SK-N-SH (cell line): Measurements from ENCODE around the gene MYL12A. TPM values are rescaled to one million over a fixed set of nuclear protein-coding genes. Genes with fewer than 3 reads are reported as not detected.

Experiments
- CTCF ChIA-PET: fragments of 300-600, 350-600 bp; formaldehyde crosslinking; extraction: SDS; loops from one replicate; lab custom pipeline; 2021; lab: Yijun Ruan, JAX
- POLR2A ChIA-PET: fragments of 350-600 bp; sonication (Branson Sonifier 250); formaldehyde crosslinking; extraction: SDS; loops from one replicate; lab custom pipeline; 2020; ENCODE audit warnings: antibody characterized with exemption, inconsistent platforms; lab: Yijun Ruan, JAX
- DNase-seq: peaks from one replicate; pipeline ENCODE4 v3.0.0; 2012
- H2AFZ ChIP-seq: fragments of 200-600 bp; sonication (generic); 2 replicates; pipeline ENCODE4 v1.8.1; 2016; ENCODE audit warnings: antibody characterized with exemption, mild to moderate bottlenecking, low read depth
- H3F3A ChIP-seq: fragments of 200-600 bp; sonication (generic); replicated peaks from 2 replicates; pipeline ENCODE3; 2016; ENCODE audit warnings: antibody characterized with exemption, mild to moderate bottlenecking; ENCODE audit not compliant: insufficient read depth
- H3K27ac ChIP-seq, 2 experiments: fragments of 200-500 bp in 1 of 2; fragments of 200-600 bp in 1 of 2; sonication (Bioruptor generic) in 1 of 2; sonication (generic), shearing (Covaris generic) in 1 of 2; 2 replicates each; pipeline versions ENCODE4 v1.5.1 to v1.6.1; 2014 to 2016; ENCODE audit warnings: low read depth in 2 of 2, inconsistent platforms in 1 of 2, low read length in 1 of 2, mild to moderate bottlenecking in 1 of 2, mixed read lengths in 1 of 2
- H3K27me3 ChIP-seq: fragments of 200-600 bp; sonication (generic), shearing (Covaris generic); 2 replicates; pipeline ENCODE4 v1.6.1; 2016; ENCODE audit warnings: mixed run types; ENCODE audit not compliant: insufficient read depth
- H3K36me3 ChIP-seq, 2 experiments: fragments of 200-500 bp in 1 of 2; fragments of 200-600 bp in 1 of 2; sonication (Bioruptor generic) in 1 of 2; sonication (generic) in 1 of 2; replicated peaks in 1 of 2; 2 replicates each; pipeline versions ENCODE3 to v1.5.1; 2014 to 2016; ENCODE audit warnings: low read length in 1 of 2, mild to moderate bottlenecking in 1 of 2; ENCODE audit not compliant: insufficient read depth in 2 of 2, control insufficient read depth in 1 of 2
- H3K4me1 ChIP-seq, 2 experiments: fragments of 200-500 bp in 1 of 2; fragments of 200-600 bp in 1 of 2; sonication (Bioruptor generic) in 1 of 2; sonication (generic), shearing (Covaris generic) in 1 of 2; 2 replicates each; pipeline versions ENCODE4 v1.5.1 to v1.6.1; 2014 to 2016; ENCODE audit warnings: low read depth in 1 of 2, low read length in 1 of 2, mixed run types in 1 of 2; ENCODE audit not compliant: insufficient read depth in 2 of 2, control insufficient read depth in 1 of 2
- H3K4me2 ChIP-seq: fragments of 200-600 bp; sonication (generic), shearing (Covaris generic); 2 replicates; pipeline ENCODE4 v1.6.1; 2017; ENCODE audit warnings: mixed run types
- H3K4me3 ChIP-seq, 2 experiments: fragments of 200-500 bp in 1 of 2; fragments of 200-600 bp in 1 of 2; sonication (Bioruptor generic) in 1 of 2; sonication (generic), shearing (Covaris generic) in 1 of 2; 2 replicates each; pipeline versions ENCODE4 v1.5.1 to v1.8.1; 2014 to 2016; ENCODE audit warnings: low read depth in 2 of 2, inconsistent platforms in 1 of 2, low read length in 1 of 2, mild to moderate bottlenecking in 1 of 2, mixed read lengths in 1 of 2, moderate library complexity in 1 of 2
- H3K79me2 ChIP-seq: fragments of 200-600 bp; sonication (generic); 2 replicates; pipeline ENCODE4 v1.8.1; 2017; ENCODE audit warnings: mild to moderate bottlenecking; ENCODE audit not compliant: insufficient read depth
- H3K9ac ChIP-seq: fragments of 200-600 bp; sonication (generic); 2 replicates; pipeline ENCODE4 v1.6.1; 2017; ENCODE audit warnings: mixed run types
- H3K9me2 ChIP-seq: fragments of 200-600 bp; sonication (generic); 2 replicates; pipeline ENCODE4 v1.6.1; 2017; ENCODE audit warnings: mixed run types
- H3K9me3 ChIP-seq: fragments of 200-600 bp; sonication (generic); 2 replicates; pipeline ENCODE4 v1.6.1; 2017; ENCODE audit warnings: mixed run types, mild to moderate bottlenecking, moderate library complexity
- H4K20me1 ChIP-seq: fragments of 200-600 bp; sonication (generic); 2 replicates; pipeline ENCODE4 v1.6.1; 2017; ENCODE audit warnings: mild to moderate bottlenecking, mixed run types; ENCODE audit not compliant: insufficient read depth
- EP300 ChIP-seq, 2 experiments: IDR thresholded peaks; 2 replicates each; pipeline versions ENCODE4 v1.4.0 to v1.6.1; 2012; ENCODE audit warnings: borderline replicate concordance in 1 of 2, low read depth in 1 of 2, low read length in 1 of 2
- FOSL2 ChIP-seq: IDR thresholded peaks from 2 replicates; pipeline ENCODE4 v1.4.0; 2012; ENCODE audit warnings: low read depth, mild to moderate bottlenecking, moderate library complexity, borderline replicate concordance
- GABPA ChIP-seq: IDR thresholded peaks from 2 replicates; pipeline ENCODE4 v1.4.0; 2012; ENCODE audit warnings: low read depth, mild to moderate bottlenecking
- JUND ChIP-seq: IDR thresholded peaks from 2 replicates; pipeline ENCODE4 v1.4.0; 2012
- MEF2A ChIP-seq: IDR thresholded peaks from 2 replicates; pipeline ENCODE4 v1.4.0; 2012; ENCODE audit warnings: low read depth, borderline replicate concordance
- NFIC ChIP-seq: IDR thresholded peaks from 2 replicates; pipeline ENCODE4 v1.4.0; 2012; ENCODE audit warnings: borderline replicate concordance
- POLR2AphosphoS5 ChIP-seq: IDR thresholded peaks from 2 replicates; pipeline ENCODE4 v1.6.1; 2012; ENCODE audit warnings: low read depth, low read length
- RCOR1 ChIP-seq: fragments of 150-350 bp; IDR thresholded peaks from 2 replicates; pipeline ENCODE4 v1.6.1; 2017; ENCODE audit warnings: antibody characterized with exemption, low read length
- RXRA ChIP-seq: IDR thresholded peaks from 2 replicates; pipeline ENCODE4 v1.4.0; 2012; ENCODE audit warnings: low read depth, mild to moderate bottlenecking, borderline replicate concordance
- TCF12 ChIP-seq: IDR thresholded peaks from 2 replicates; pipeline ENCODE4 v1.4.0; 2012
- TEAD4 ChIP-seq: IDR thresholded peaks from 2 replicates; pipeline ENCODE4 v1.4.0; 2012; ENCODE audit warnings: mild to moderate bottlenecking, borderline replicate concordance; ENCODE audit not compliant: insufficient read depth
- WGBS: methylation state at CpG from one replicate; pipeline ENCODE4 v1.1.6; 2017; ENCODE audit warnings: low lambda C conversion rate; 5-methylcytosine and 5-hydroxymethylcytosine counted together
- polyA plus RNA-seq, 3 experiments: library from polyadenylated mRNA; depleted of rRNA; stranded (reverse); fragments of >200 nt; gene quantifications; 2 replicates each; pipeline ENCODE4 v1.2.3, GENCODE V29; 2012
- TF ChIP-seq, protein P1 (sequence below): IDR thresholded peaks from 2 replicates; pipeline ENCODE4 v1.4.0; 2012; ENCODE audit warnings: low read depth
- TF ChIP-seq, protein P2 (sequence below): IDR thresholded peaks from 2 replicates; pipeline ENCODE4; 2012
- TF ChIP-seq, protein P3 (sequence below): IDR thresholded peaks from 2 replicates; pipeline ENCODE4 v1.6.1; 2012; ENCODE audit warnings: mild to moderate bottlenecking, low read depth, low read length, moderate library complexity

MYL12A gene
- polyA plus RNA-seq, 1 of the 3 experiments (the other 2 are of a cell fraction): 448 TPM

DNA sequence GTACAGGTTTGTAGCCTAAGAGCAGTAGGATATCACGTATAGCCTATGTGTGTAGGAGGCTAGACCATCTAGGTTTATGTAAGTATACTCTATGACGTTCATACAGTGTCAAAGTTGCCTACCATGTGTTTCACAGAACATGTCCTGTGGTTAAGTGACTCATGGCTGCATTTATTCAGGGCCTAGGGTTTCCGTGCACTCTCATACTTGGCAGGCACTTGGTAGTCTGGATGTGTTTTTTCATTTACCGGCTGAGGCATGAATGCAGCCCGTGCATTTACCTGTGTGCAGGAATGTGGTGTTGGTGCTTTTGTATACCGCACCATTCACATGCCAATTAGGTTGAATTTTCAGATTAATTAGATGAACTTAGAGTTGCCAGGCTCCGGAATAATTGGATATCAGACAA lies 57.8 kb downstream of the MYL12A start:
- Histone ChIP-seq H2AFZ (no peak overlapping the region), H3K9me3 (no peaks in the 10 kb centered on the region), H3F3A (peaks cover 10% of the 10 kb centered on the region), H3K79me2 (no peaks in the 10 kb centered on the region), H3K9me2 (no peaks in the 10 kb centered on the region), H3K27me3 (no peaks in the 10 kb centered on the region), H3K4me1 (peaks cover 0 to 8% of the 10 kb centered on the region in 2 experiments; a peak in 3 of 4 replicates), H4K20me1 (no peaks in the 10 kb centered on the region), H3K4me3 (no peak overlapping the region), H3K4me2 (0 out of 2 replicates have a peak overlapping the region, but pooled peaks have one; percentile 17), H3K9ac (no peak overlapping the region), H3K36me3 (no peaks in the 10 kb centered on the region), H3K27ac (peak overlapping the region in 1 of 2 experiments; percentile 66; a peak in 2 of 4 replicates)
- no peak for TF ChIP-seq RXRA
- TF ChIP-seq TCF12: peak; percentile 97
- peak; percentile 50; the same call in 1 of the 2 replicates for TF ChIP-seq POLR2AphosphoS5
- 0 out of 2 replicates have a peak, but pooled peaks have one; percentile 40 for TF ChIP-seq TEAD4
- TF ChIP-seq RCOR1: no peak
- peak; percentile 92 for TF ChIP-seq FOSL2
- TF ChIP-seq, protein P1, sequence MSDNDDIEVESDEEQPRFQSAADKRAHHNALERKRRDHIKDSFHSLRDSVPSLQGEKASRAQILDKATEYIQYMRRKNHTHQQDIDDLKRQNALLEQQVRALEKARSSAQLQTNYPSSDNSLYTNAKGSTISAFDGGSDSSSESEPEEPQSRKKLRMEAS: peak; percentile 95
- TF ChIP-seq NFIC: peak; percentile 91
- TF ChIP-seq, protein P2, sequence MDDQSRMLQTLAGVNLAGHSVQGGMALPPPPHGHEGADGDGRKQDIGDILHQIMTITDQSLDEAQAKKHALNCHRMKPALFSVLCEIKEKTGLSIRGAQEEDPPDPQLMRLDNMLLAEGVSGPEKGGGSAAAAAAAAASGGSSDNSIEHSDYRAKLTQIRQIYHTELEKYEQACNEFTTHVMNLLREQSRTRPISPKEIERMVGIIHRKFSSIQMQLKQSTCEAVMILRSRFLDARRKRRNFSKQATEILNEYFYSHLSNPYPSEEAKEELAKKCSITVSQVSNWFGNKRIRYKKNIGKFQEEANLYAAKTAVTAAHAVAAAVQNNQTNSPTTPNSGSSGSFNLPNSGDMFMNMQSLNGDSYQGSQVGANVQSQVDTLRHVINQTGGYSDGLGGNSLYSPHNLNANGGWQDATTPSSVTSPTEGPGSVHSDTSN: peak; percentile 72
- TF ChIP-seq EP300 (IDR thresholded peaks at IDR 0.05; ENCODE audit: borderline replicate concordance in 1 of 2, low read depth in 1 of 2, low read length in 1 of 2): peak in 1 of 2 experiments; percentile 70; a peak in 1 of 4 replicates
- TF ChIP-seq, protein P3, sequence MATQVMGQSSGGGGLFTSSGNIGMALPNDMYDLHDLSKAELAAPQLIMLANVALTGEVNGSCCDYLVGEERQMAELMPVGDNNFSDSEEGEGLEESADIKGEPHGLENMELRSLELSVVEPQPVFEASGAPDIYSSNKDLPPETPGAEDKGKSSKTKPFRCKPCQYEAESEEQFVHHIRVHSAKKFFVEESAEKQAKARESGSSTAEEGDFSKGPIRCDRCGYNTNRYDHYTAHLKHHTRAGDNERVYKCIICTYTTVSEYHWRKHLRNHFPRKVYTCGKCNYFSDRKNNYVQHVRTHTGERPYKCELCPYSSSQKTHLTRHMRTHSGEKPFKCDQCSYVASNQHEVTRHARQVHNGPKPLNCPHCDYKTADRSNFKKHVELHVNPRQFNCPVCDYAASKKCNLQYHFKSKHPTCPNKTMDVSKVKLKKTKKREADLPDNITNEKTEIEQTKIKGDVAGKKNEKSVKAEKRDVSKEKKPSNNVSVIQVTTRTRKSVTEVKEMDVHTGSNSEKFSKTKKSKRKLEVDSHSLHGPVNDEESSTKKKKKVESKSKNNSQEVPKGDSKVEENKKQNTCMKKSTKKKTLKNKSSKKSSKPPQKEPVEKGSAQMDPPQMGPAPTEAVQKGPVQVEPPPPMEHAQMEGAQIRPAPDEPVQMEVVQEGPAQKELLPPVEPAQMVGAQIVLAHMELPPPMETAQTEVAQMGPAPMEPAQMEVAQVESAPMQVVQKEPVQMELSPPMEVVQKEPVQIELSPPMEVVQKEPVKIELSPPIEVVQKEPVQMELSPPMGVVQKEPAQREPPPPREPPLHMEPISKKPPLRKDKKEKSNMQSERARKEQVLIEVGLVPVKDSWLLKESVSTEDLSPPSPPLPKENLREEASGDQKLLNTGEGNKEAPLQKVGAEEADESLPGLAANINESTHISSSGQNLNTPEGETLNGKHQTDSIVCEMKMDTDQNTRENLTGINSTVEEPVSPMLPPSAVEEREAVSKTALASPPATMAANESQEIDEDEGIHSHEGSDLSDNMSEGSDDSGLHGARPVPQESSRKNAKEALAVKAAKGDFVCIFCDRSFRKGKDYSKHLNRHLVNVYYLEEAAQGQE: 0 out of 2 replicates have a peak, but pooled peaks have one; percentile 25
- no peak for TF ChIP-seq MEF2A
- TF ChIP-seq GABPA: no peak
- TF ChIP-seq JUND: peak; percentile 90
- ChIA-PET POLR2A (no interaction called here), CTCF (no interaction called here)
- no peak for DNase-seq
- WGBS: 34% methylated on average over 7 of the region's 7 CpGs

Other genes with a start within 250 kb of the MYL12A start
- 19.3 and 20.3 TPM in 2 replicates for gene LPIN2, start 234.7 kb upstream of the MYL12A start, polyA plus RNA-seq (2012; rRNA removed)
- 0.07 and 0.08 TPM in 2 replicates for gene MYOM1, start 27.8 kb upstream of the MYL12A start, polyA plus RNA-seq (2012; rRNA removed)
- gene MYL12B, start 14.3 kb downstream of the MYL12A start, polyA plus RNA-seq (2012; rRNA removed): 555 and 645 TPM in 2 replicates
- 82.3 and 113 TPM in 2 replicates for gene TGIF1, start 202.4 kb downstream of the MYL12A start, polyA plus RNA-seq (2012; rRNA removed)